KMS-11 (cell line): Measurements from ENCODE around the gene CDH4.

Source experiments
- H2AFZ ChIP-seq: fragments of 200-600 bp; sonication (generic); 2 replicates; pipeline ENCODE4 v1.6.1; 2016; ENCODE audit warnings: antibody characterized with exemption, mixed run types, low read depth
- H3K27ac ChIP-seq: fragments of 200-600 bp; sonication (generic); 2 replicates; pipeline ENCODE4 v1.6.1; 2016; ENCODE audit warnings: mild to moderate bottlenecking, mixed run types
- H3K27me3 ChIP-seq: fragments of 200-600 bp; sonication (generic); 2 replicates; pipeline ENCODE4 v1.6.1; 2017; ENCODE audit warnings: mild to moderate bottlenecking, low read depth, mixed run types, moderate library complexity; ENCODE audit not compliant: insufficient read depth
- H3K36me3 ChIP-seq: fragments of 200-600 bp; sonication (generic); 2 replicates; pipeline ENCODE4 v1.6.1; 2017; ENCODE audit warnings: mild to moderate bottlenecking, mixed run types; ENCODE audit not compliant: insufficient read depth
- H3K4me1 ChIP-seq: fragments of 200-600 bp; sonication (generic); 2 replicates; pipeline ENCODE4 v1.6.1; 2016; ENCODE audit warnings: mild to moderate bottlenecking, low read depth, mixed run types; ENCODE audit not compliant: poor library complexity, severe bottlenecking
- H3K4me2 ChIP-seq: fragments of 200-600 bp; sonication (generic); 2 replicates; pipeline ENCODE4 v1.7.0; 2016; ENCODE audit warnings: mild to moderate bottlenecking, mixed run types
- H3K4me3 ChIP-seq: fragments of 200-600 bp; sonication (generic); IDR thresholded peaks from 2 replicates; pipeline ENCODE4 v1.6.1; 2017; ENCODE audit warnings: low read depth, low read length, mixed read lengths; ENCODE audit not compliant: insufficient read depth
- H3K79me2 ChIP-seq: fragments of 200-600 bp; sonication (generic); 2 replicates; pipeline ENCODE4 v1.6.1; 2016; ENCODE audit warnings: low read depth, mixed run types; ENCODE audit not compliant: insufficient read depth
- H3K9ac ChIP-seq: fragments of 200-600 bp; sonication (generic); 2 replicates; pipeline ENCODE4 v1.6.1; 2016; ENCODE audit warnings: mild to moderate bottlenecking, mixed run types
- H4K20me1 ChIP-seq: fragments of 200-600 bp; sonication (generic); 2 replicates; pipeline ENCODE4 v1.6.1; 2016; ENCODE audit warnings: mild to moderate bottlenecking, mixed run types; ENCODE audit not compliant: insufficient read depth
- CTCF ChIP-seq: fragments of 200-600 bp; sonication (generic); conservative IDR thresholded peaks from 2 replicates; pipeline ENCODE4 v1.6.1; 2017; ENCODE audit warnings: low read depth, mild to moderate bottlenecking, antibody characterized with exemption, low read length, moderate library complexity, mixed read lengths

CDH4 gene

DNA sequence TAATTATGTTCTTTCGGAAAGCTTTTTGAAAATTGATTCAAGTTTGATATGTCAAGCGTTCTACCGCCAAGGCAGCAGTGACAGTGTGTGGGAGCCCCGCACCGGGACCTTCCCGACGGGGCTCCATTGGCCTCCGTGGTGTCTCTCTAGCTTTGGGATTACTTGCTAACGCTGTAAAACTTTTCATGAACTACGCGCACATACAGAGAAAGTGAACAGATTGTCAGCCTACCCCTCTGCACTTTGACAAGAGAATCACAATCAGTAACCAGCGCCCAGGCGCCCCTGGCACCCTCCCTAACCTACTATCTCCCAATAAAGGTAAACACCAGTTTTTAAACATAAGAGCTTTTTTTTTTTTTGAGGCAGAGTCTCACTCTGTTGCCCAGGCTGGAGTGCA is 274.8 kb downstream of the CDH4 start:
- Histone ChIP-seq H3K27me3 (peaks cover 13% of the 10 kb centered on the region; the same call in 1 of the 2 replicates), H3K4me1 (no peaks in the 10 kb centered on the region), H4K20me1 (no peaks in the 10 kb centered on the region), H3K79me2 (no peaks in the 10 kb centered on the region), H3K27ac (no peak overlapping the region), H3K36me3 (no peaks in the 10 kb centered on the region), H3K4me3 (no peak overlapping the region), H3K4me2 (no peak overlapping the region), H2AFZ (no peak overlapping the region), H3K9ac (no peak overlapping the region)
- TF ChIP-seq CTCF, result no peak

GRCh38 chr20:61527626-61528025 is 275.6 kb downstream of the CDH4 start:
- Histone ChIP-seq H3K4me3 (no peak overlapping the region), H3K79me2 (no peaks in the 10 kb centered on the region), H3K4me2 (no peak overlapping the region), H3K27me3 (peaks cover 19% of the 10 kb centered on the region; the same call in 1 of the 2 replicates), H3K4me1 (no peaks in the 10 kb centered on the region), H2AFZ (no peak overlapping the region), H3K36me3 (no peaks in the 10 kb centered on the region), H3K27ac (no peak overlapping the region), H3K9ac (no peak overlapping the region), H4K20me1 (no peaks in the 10 kb centered on the region)
- no peak for TF ChIP-seq CTCF

DNA sequence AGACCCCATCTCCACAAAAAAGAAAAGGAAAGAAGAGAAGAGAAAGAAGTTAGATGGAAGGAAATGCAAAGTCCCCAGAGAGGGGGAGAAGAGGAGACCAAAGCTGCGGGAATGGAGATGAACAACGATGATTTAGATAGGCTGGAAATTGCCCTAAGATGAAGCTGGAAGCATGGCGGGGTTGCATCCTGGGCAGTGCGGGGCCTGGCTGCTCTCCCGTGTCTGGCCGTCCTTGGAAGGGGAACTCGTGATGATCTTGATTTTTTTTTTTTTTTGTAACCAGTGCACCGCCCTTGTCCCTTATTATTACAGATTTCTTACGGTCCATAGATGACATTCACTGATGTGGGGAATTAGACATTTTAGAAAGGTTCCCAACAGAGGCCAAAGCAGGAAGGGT is 276.5 kb downstream of the CDH4 start:
- no peaks in the 10 kb centered on the region for H4K20me1 ChIP-seq
- H3K4me3 ChIP-seq, result no peak overlapping the region
- TF ChIP-seq CTCF, result no peak
- no peaks in the 10 kb centered on the region for H3K79me2 ChIP-seq
- H2AFZ ChIP-seq, result no peak overlapping the region
- H3K4me2 ChIP-seq, result no peak overlapping the region
- no peak overlapping the region for H3K27ac ChIP-seq
- H3K36me3 ChIP-seq, result no peaks in the 10 kb centered on the region
- no peak overlapping the region for H3K9ac ChIP-seq
- no peaks in the 10 kb centered on the region for H3K4me1 ChIP-seq
- H3K27me3 ChIP-seq, result peaks cover 26% of the 10 kb centered on the region

GRCh38 chr20:61529354-61529753 is 277.3 kb downstream of the CDH4 start:
- H3K27me3 ChIP-seq, result peaks cover 25% of the 10 kb centered on the region
- H3K4me3 ChIP-seq, result no peak overlapping the region
- H3K27ac ChIP-seq, result no peak overlapping the region
- H3K4me2 ChIP-seq, result no peak overlapping the region
- TF ChIP-seq CTCF, result no peak
- H3K79me2 ChIP-seq, result no peaks in the 10 kb centered on the region
- no peaks in the 10 kb centered on the region for H4K20me1 ChIP-seq
- no peaks in the 10 kb centered on the region for H3K4me1 ChIP-seq
- H2AFZ ChIP-seq, result no peak overlapping the region
- no peak overlapping the region for H3K9ac ChIP-seq
- H3K36me3 ChIP-seq, result no peaks in the 10 kb centered on the region
